Measurements from ENCODE around the gene LRRC4C. TPM values are rescaled to one million over a fixed set of nuclear protein-coding genes. Genes with fewer than 3 reads are reported as not detected.

LRRC4C gene
- total RNA-seq, 1 donor from 2014 or later = 0.64 TPM

GRCh38 chr11:41118521-41118920 lies 340.9 kb downstream of the LRRC4C start:
- Mint-ChIP-seq H3K9me3 (ENCODE audit: unreplicated experiment) (no peaks in the 10 kb centered on the region), H3K27me3 (ENCODE audit: unreplicated experiment) (no peaks in the 10 kb centered on the region), H3K4me3 (ENCODE audit: unreplicated experiment) (no peak overlapping the region), H3K36me3 (ENCODE audit: unreplicated experiment) (no peaks in the 10 kb centered on the region), H3K27ac (ENCODE audit: unreplicated experiment) (no peak overlapping the region), H3K4me1 (ENCODE audit: low read depth, unreplicated experiment) (no peaks in the 10 kb centered on the region)
- no peak for TF ChIP-seq CTCF (IDR thresholded peaks at IDR 0.05; ENCODE audit: partially characterized antibody, unreplicated experiment)
- no peak for DNase-seq

GRCh38 chr11:41116970-41117369 lies 342.5 kb downstream of the LRRC4C start:
- Mint-ChIP-seq H3K36me3 (ENCODE audit: unreplicated experiment) (no peaks in the 10 kb centered on the region), H3K9me3 (ENCODE audit: unreplicated experiment) (no peaks in the 10 kb centered on the region), H3K4me1 (ENCODE audit: low read depth, unreplicated experiment) (no peaks in the 10 kb centered on the region), H3K4me3 (ENCODE audit: unreplicated experiment) (no peak overlapping the region), H3K27ac (ENCODE audit: unreplicated experiment) (no peak overlapping the region), H3K27me3 (ENCODE audit: unreplicated experiment) (no peaks in the 10 kb centered on the region)
- DNase-seq = no peak
- TF ChIP-seq CTCF (IDR thresholded peaks at IDR 0.05; ENCODE audit: partially characterized antibody, unreplicated experiment) = no peak

- no peaks in the 10 kb centered on the region for H3K9me3 Mint-ChIP-seq (ENCODE audit: unreplicated experiment)
- TF ChIP-seq CTCF (IDR thresholded peaks at IDR 0.05; ENCODE audit: partially characterized antibody, unreplicated experiment) = no peak
- no peaks in the 10 kb centered on the region for H3K36me3 Mint-ChIP-seq (ENCODE audit: unreplicated experiment)
- H3K4me3 Mint-ChIP-seq (ENCODE audit: unreplicated experiment) = no peak overlapping the region
- H3K4me1 Mint-ChIP-seq (ENCODE audit: low read depth, unreplicated experiment) = no peaks in the 10 kb centered on the region
- no peaks in the 10 kb centered on the region for H3K27me3 Mint-ChIP-seq (ENCODE audit: unreplicated experiment)
- DNase-seq = no peak
- no peak overlapping the region for H3K27ac Mint-ChIP-seq (ENCODE audit: unreplicated experiment)
These were observed 344.4 kb downstream of the LRRC4C start for GRCh38 chr11:41115066-41115465.

- TF ChIP-seq CTCF (IDR thresholded peaks at IDR 0.05; ENCODE audit: partially characterized antibody, unreplicated experiment) = no peak
- H3K4me3 Mint-ChIP-seq (ENCODE audit: unreplicated experiment) = no peak overlapping the region
- H3K27me3 Mint-ChIP-seq (ENCODE audit: unreplicated experiment) = no peaks in the 10 kb centered on the region
- H3K4me1 Mint-ChIP-seq (ENCODE audit: low read depth, unreplicated experiment) = no peaks in the 10 kb centered on the region
- no peaks in the 10 kb centered on the region for H3K36me3 Mint-ChIP-seq (ENCODE audit: unreplicated experiment)
- no peak for DNase-seq
- no peaks in the 10 kb centered on the region for H3K9me3 Mint-ChIP-seq (ENCODE audit: unreplicated experiment)
- H3K27ac Mint-ChIP-seq (ENCODE audit: unreplicated experiment) = no peak overlapping the region
These were observed 346.3 kb downstream of the LRRC4C start for GRCh38 chr11:41113160-41113559.

- Mint-ChIP-seq H3K27me3 (ENCODE audit: unreplicated experiment) (no peaks in the 10 kb centered on the region), H3K36me3 (ENCODE audit: unreplicated experiment) (no peaks in the 10 kb centered on the region), H3K27ac (ENCODE audit: unreplicated experiment) (no peak overlapping the region), H3K4me3 (ENCODE audit: unreplicated experiment) (no peak overlapping the region), H3K9me3 (ENCODE audit: unreplicated experiment) (no peaks in the 10 kb centered on the region), H3K4me1 (ENCODE audit: low read depth, unreplicated experiment) (no peaks in the 10 kb centered on the region)
- TF ChIP-seq CTCF (IDR thresholded peaks at IDR 0.05; ENCODE audit: partially characterized antibody, unreplicated experiment) = no peak
- no peak for DNase-seq
These were observed 348.9 kb downstream of the LRRC4C start for GRCh38 chr11:41110527-41110926.
